Measurements from ENCODE around the gene LSM4. TPM values are rescaled to one million over a fixed set of nuclear protein-coding genes. Genes with fewer than 3 reads are reported as not detected.
"Not testable (repeated sequence)": the region's sequence is repeated elsewhere in the genome, so short reads cannot be mapped to it uniquely, and the experiment has no call there.

The LSM4 gene
- total RNA-seq, 4 donors from 2014 or later = 122 to 294 (median 193) TPM

- Histone ChIP-seq H3K9me3 (no peaks in the 10 kb centered on the region), H3K4me1 (peaks cover 0 to 10% of the 10 kb centered on the region in 2 donors), H3K36me3 (peaks cover 0 to 39% of the 10 kb centered on the region in 2 donors), H3K27me3 (no peaks in the 10 kb centered on the region), H3K4me3 (no peak overlapping the region), H3K27ac (peak overlapping the region in 3 of 4 donors; percentile 56 to 66 (median 63))
- in situ Hi-C loops (cut with MboI; ENCODE audit: low sequenced_read_pairs in 4 of 4) = no loop called here
- intact Hi-C loops (cut with DNase I; ENCODE audit: low total_unique reads) = no loop called here
- DNase-seq = no peak
- ATAC-seq = no peak
- TF ChIP-seq CTCF (IDR thresholded peaks at IDR 0.05 in 4 of 5, conservative IDR thresholded peaks at IDR 0.05 in 1 of 5) (no peak), POLR2A (IDR thresholded peaks at IDR 0.05) (no peak)
These were observed 40.9 kb upstream of the LSM4 start for GRCh38 chr19:18363787-18364186.

- in situ Hi-C loops (cut with MboI; ENCODE audit: low sequenced_read_pairs in 4 of 4) = no loop called here
- no peak overlapping the region for H3K4me3 ChIP-seq
- peaks cover 0 to 39% of the 10 kb centered on the region in 2 donors for H3K36me3 ChIP-seq
- ATAC-seq (no peak), DNase-seq (no peak)
- H3K9me3 ChIP-seq = no peaks in the 10 kb centered on the region
- TF ChIP-seq POLR2A (IDR thresholded peaks at IDR 0.05) (no peak), CTCF (IDR thresholded peaks at IDR 0.05 in 4 of 5, conservative IDR thresholded peaks at IDR 0.05 in 1 of 5) (no peak)
- H3K27me3 ChIP-seq = no peaks in the 10 kb centered on the region
- peaks cover 0 to 10% of the 10 kb centered on the region in 2 donors for H3K4me1 ChIP-seq
- intact Hi-C loops (cut with DNase I; ENCODE audit: low total_unique reads) = no loop called here
- H3K27ac ChIP-seq = peak overlapping the region in 1 of 4 donors; percentile 66
These were observed 40.2 kb upstream of the LSM4 start for GRCh38 chr19:18362934-18363542.

- intact Hi-C loops (cut with DNase I; ENCODE audit: low total_unique reads) (no loop called here), in situ Hi-C loops (cut with MboI; ENCODE audit: low sequenced_read_pairs in 4 of 4) (no loop called here)
- TF ChIP-seq CTCF (IDR thresholded peaks at IDR 0.05 in 4 of 5, conservative IDR thresholded peaks at IDR 0.05 in 1 of 5) = no peak
- no peak for TF ChIP-seq POLR2A (IDR thresholded peaks at IDR 0.05)
- Histone ChIP-seq H3K4me3 (no peak overlapping the region), H3K27ac (no peak overlapping the region), H3K36me3 (peaks cover 0 to 51% of the 10 kb centered on the region in 2 donors), H3K9me3 (no peaks in the 10 kb centered on the region), H3K4me1 (peaks cover 0 to 10% of the 10 kb centered on the region in 2 donors), H3K27me3 (no peaks in the 10 kb centered on the region)
- DNase-seq (no peak), ATAC-seq (no peak)
These were observed 38.8 kb upstream of the LSM4 start for GRCh38 chr19:18361646-18362045.

GRCh38 chr19:18357041-18357440 is 34.2 kb upstream of the LSM4 start:
- Histone ChIP-seq H3K4me1 (peaks cover 3% of the 10 kb centered on the region in 2 donors), H3K9me3 (no peaks in the 10 kb centered on the region), H3K27me3 (no peaks in the 10 kb centered on the region), H3K27ac (no peak overlapping the region), H3K36me3 (peaks cover 0 to 53% of the 10 kb centered on the region in 2 donors), H3K4me3 (no peak overlapping the region)
- no peak for TF ChIP-seq CTCF (IDR thresholded peaks at IDR 0.05 in 4 of 5, conservative IDR thresholded peaks at IDR 0.05 in 1 of 5)
- TF ChIP-seq POLR2A (IDR thresholded peaks at IDR 0.05) = no peak
- ATAC-seq (no peak), DNase-seq (no peak)
- intact Hi-C loops (cut with DNase I; ENCODE audit: low total_unique reads) (no loop called here), in situ Hi-C loops (cut with MboI; ENCODE audit: low sequenced_read_pairs in 4 of 4) (loop anchor here in 1 of 4 donors (10.0 kb wide), 1 partner anchor 48 kb away; no protein-coding TSS in a partner anchor)

- intact Hi-C loops (cut with DNase I; ENCODE audit: low total_unique reads) = loop anchor here (5.0 kb wide), 1 partner anchor 38 kb away; no protein-coding TSS in a partner anchor
- Histone ChIP-seq H3K36me3 (peaks cover 0 to 31% of the 10 kb centered on the region in 2 donors), H3K27ac (peak overlapping the region; percentile 50 to 66 (median 62))
- ATAC-seq = peak; percentile 64 to 71
- H3K4me1 ChIP-seq, H3K27me3 ChIP-seq, H3K4me3 ChIP-seq, H3K9me3 ChIP-seq: not testable (repeated sequence)
- DNase-seq = peak in 1 of 2 donors; percentile 43
- in situ Hi-C loops (cut with MboI; ENCODE audit: low sequenced_read_pairs in 4 of 4) = loop anchor here in 3 of 4 donors (5.0 to 10.0 kb wide), 2 partner anchors 48 to 50 kb away; no protein-coding TSS in a partner anchor
These were observed 31.9 kb upstream of the LSM4 start for GRCh38 chr19:18354743-18355142.

Measured in gastrocnemius medialis (tissue), 4 donors.